ENCODE measurements around the gene XKR8. TPM values are rescaled to one million over a fixed set of nuclear protein-coding genes. Genes with fewer than 3 reads are reported as not detected.

Gene XKR8
- total and polyA plus RNA-seq, 11 donors, result 3.3 to 8.1 (median 4.5) TPM

GRCh38 chr1:27973771-27974416, 14.1 kb downstream of the XKR8 start:
- Histone ChIP-seq H3K4me1 (peaks cover 0 to 26% (median 14%) of the 10 kb centered on the region in 12 donors), H3K27ac (no peak overlapping the region), H3K9me3 (no peaks in the 10 kb centered on the region), H3K27me3 (no peaks in the 10 kb centered on the region), H3K36me3 (peaks cover 0 to 60% (median 48%) of the 10 kb centered on the region in 9 donors), H3K4me3 (no peak overlapping the region)
- TF ChIP-seq CTCF (IDR thresholded peaks at IDR 0.05) (no peak), POLR2A (IDR thresholded peaks at IDR 0.05) (no peak)
- WGBS, 4 donors, result 79 to 82% (median 80%) methylated on average over 4 of the region's 4 CpGs
- ATAC-seq (no peak), DNase-seq (no peak)
- intact Hi-C loops (cut with DNase I), result loop anchor here in 2 of 10 donors (10.0 kb wide), 2 partner anchors 119 to 299 kb away; partner anchors contain the start of gene IFI6 (in 1 of the 2)

GRCh38 chr1:27974417-27974781, 14.6 kb downstream of the XKR8 start:
- Histone ChIP-seq H3K27me3 (no peaks in the 10 kb centered on the region), H3K4me3 (no peak overlapping the region), H3K4me1 (peaks cover 0 to 29% (median 15%) of the 10 kb centered on the region in 12 donors), H3K36me3 (peaks cover 0 to 60% (median 48%) of the 10 kb centered on the region in 9 donors), H3K27ac (no peak overlapping the region), H3K9me3 (no peaks in the 10 kb centered on the region)
- DNase-seq (no peak), ATAC-seq (no peak)
- no peak for TF ChIP-seq CTCF (IDR thresholded peaks at IDR 0.05)
- TF ChIP-seq POLR2A (IDR thresholded peaks at IDR 0.05), result no peak
- intact Hi-C loops (cut with DNase I), result loop anchor here in 2 of 10 donors (10.0 kb wide), 2 partner anchors 120 to 300 kb away; partner anchors contain the start of gene IFI6 (in 1 of the 2)

DNA sequence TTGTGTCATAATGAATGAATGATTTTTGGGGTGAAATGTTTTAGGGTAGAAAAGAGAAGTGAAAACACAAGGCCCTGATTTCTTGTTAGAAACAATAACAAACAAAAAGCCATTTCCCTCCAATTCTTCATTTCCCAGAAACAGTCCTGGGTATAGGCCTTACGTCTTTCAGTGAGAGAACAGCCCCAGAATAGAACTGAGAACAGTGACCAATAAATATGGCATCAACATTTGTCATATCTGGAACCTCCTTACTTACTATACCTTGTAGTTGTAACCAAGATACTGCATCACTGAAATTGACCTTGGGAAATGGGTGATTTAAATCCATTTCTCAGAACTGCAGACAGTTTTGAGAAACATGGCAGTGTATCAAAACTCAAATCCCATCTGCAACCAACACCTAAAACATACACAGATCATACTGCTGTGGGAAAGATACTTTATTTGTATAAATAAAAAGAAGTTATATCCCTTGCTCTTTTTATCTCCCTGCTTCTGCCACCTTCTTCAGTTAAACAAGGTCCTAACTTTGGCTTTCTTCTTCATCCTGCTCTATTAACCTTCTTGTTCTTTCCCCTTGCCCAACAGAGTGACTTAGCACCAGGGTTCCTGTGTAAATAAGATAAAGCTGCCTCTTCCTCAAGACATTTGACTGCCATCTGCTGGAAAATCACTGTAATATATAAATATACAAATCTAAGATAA, 19.5 kb downstream of the XKR8 start:
- 66 to 80% (median 77%) methylated on average over 1 of the region's 1 CpG for whole genome bisulfite sequencing, 4 donors
- Histone ChIP-seq H3K36me3 (peaks cover 0 to 43% (median 36%) of the 10 kb centered on the region in 9 donors), H3K9me3 (no peaks in the 10 kb centered on the region), H3K27ac (peak overlapping the region in 1 of 12 donors; percentile 53), H3K27me3 (no peaks in the 10 kb centered on the region), H3K4me1 (peaks cover 0 to 14% (median 2%) of the 10 kb centered on the region in 12 donors), H3K4me3 (no peak overlapping the region)
- TF ChIP-seq CTCF (IDR thresholded peaks at IDR 0.05) (peak; percentile 26 to 68 (median 50)), POLR2A (IDR thresholded peaks at IDR 0.05) (no peak)
- intact Hi-C loops (cut with DNase I), result loop anchor here in 6 of 10 donors (1.0 to 10.0 kb wide), 7 partner anchors 37 to 305 kb away; partner anchors contain the start of gene IFI6 (in 1 of the 6)
- DNase-seq (no peak), ATAC-seq (peak in 3 of 4 donors; percentile 61 to 79 (median 62))

GRCh38 chr1:27979859-27980201, 20.1 kb downstream of the XKR8 start:
- Histone ChIP-seq H3K4me1 (peaks cover 0 to 14% (median 2%) of the 10 kb centered on the region in 12 donors), H3K27me3 (no peaks in the 10 kb centered on the region), H3K36me3 (peaks cover 0 to 42% (median 32%) of the 10 kb centered on the region in 9 donors), H3K9me3 (no peaks in the 10 kb centered on the region), H3K27ac (peak overlapping the region in 1 of 12 donors; percentile 53), H3K4me3 (no peak overlapping the region)
- intact Hi-C loops (cut with DNase I), result loop anchor here (1.0 to 10.0 kb wide), 10 partner anchors 38 to 305 kb away; partner anchors contain the start of genes IFI6 (in 1 of the 10) and SMPDL3B (in 1 of the 10)
- 8 to 35% (median 19%) methylated on average over 2 of the region's 2 CpGs for WGBS, 4 donors
- DNase-seq (no peak), ATAC-seq (peak in 1 of 4 donors; percentile 6)
- TF ChIP-seq CTCF (IDR thresholded peaks at IDR 0.05) (no peak), POLR2A (IDR thresholded peaks at IDR 0.05) (no peak)

All from heart left ventricle (tissue), 16 donors.